T-cell (primary cell): ENCODE measurements around the gene KRTAP10-8. TPM values are rescaled to one million over a fixed set of nuclear protein-coding genes. Genes with fewer than 3 reads are reported as not detected.
"Not testable (repeated sequence)": the region's sequence is repeated elsewhere in the genome, so short reads cannot be mapped to it uniquely, and the experiment has no call there.

Experiments used
- ATAC-seq, 4 experiments: fragments of 200-7000 bp in 3 of 4; fragments of 150-1000 bp in 1 of 4; cut with Tn5 transposase; replicated peaks in 1 of 4; 1 replicate in 3 of 4; 2 replicates in 1 of 4; pipeline ENCODE4 v1.10.0; 2021; ENCODE audit warnings: moderate library complexity in 3 of 4, mild to moderate bottlenecking in 2 of 4, moderate number of reproducible peaks in 1 of 4
- CTCF ChIA-PET, 2 donors: fragments of 300-600 bp; sonication (Branson Sonifier 250); formaldehyde crosslinking; loops; one replicate each; lab custom pipeline; 2022; ENCODE audit warnings: antibody characterized with exemption in 2 of 2; lab: Charles Lee
- POLR2A ChIA-PET, 2 donors: fragments of 300-600 bp; sonication (Branson Sonifier 250); formaldehyde crosslinking; loops; one replicate each; lab custom pipeline; 2022; ENCODE audit warnings: antibody characterized with exemption in 2 of 2; lab: Charles Lee
- DNase-seq, 35 experiments: peaks; one replicate each; pipeline versions ENCODE4 v3.0.0 to v3.0.0-alpha.2; 2013 to 2023
- H3K27ac ChIP-seq: one replicate; pipeline ENCODE4 v1.5.1; 2013; ENCODE audit warnings: low read length
- H3K27me3 ChIP-seq, 2 experiments: replicated peaks in 1 of 2; 1 replicate in 1 of 2; 2 replicates in 1 of 2; pipeline versions ENCODE4 v1.6.1 to v1.7.0; 2013; ENCODE audit warnings: low read length in 1 of 2, mixed read lengths in 1 of 2; ENCODE audit not compliant: control insufficient read depth in 2 of 2, insufficient read depth in 2 of 2; ENCODE audit errors: extremely low read depth in 1 of 2
- H3K36me3 ChIP-seq, 2 donors: 1 replicate in 1 of 2; 2 replicates in 1 of 2; pipeline versions ENCODE4 v1.6.1 to v1.7.0; 2013; ENCODE audit warnings: low read length in 1 of 2; ENCODE audit not compliant: control insufficient read depth in 2 of 2, insufficient read depth in 1 of 2; ENCODE audit errors: extremely low read depth in 1 of 2
- H3K4me1 ChIP-seq, 2 experiments: 1 replicate in 1 of 2; 2 replicates in 1 of 2; pipeline versions ENCODE4 v1.6.1 to v1.7.0; 2013; ENCODE audit warnings: low read length in 2 of 2, mixed read lengths in 1 of 2; ENCODE audit not compliant: insufficient read depth in 2 of 2, control insufficient read depth in 1 of 2; ENCODE audit errors: extremely low read depth in 1 of 2
- H3K4me3 ChIP-seq, 2 donors: 1 replicate in 1 of 2; 2 replicates in 1 of 2; pipeline versions ENCODE4 v1.5.1 to v1.7.0; 2013; ENCODE audit warnings: mild to moderate bottlenecking in 2 of 2, low read length in 1 of 2, moderate library complexity in 1 of 2; ENCODE audit not compliant: control insufficient read depth in 1 of 2; ENCODE audit errors: extremely low read depth in 1 of 2
- H3K9me3 ChIP-seq: 2 replicates; pipeline ENCODE4 v1.7.0; 2013
- H3K27ac Mint-ChIP-seq, 2 donors: one replicate each; pipeline ENCODE4 v1.8.0; 2020 to 2021; ENCODE audit warnings: mild to moderate bottlenecking in 2 of 2, mixed read lengths in 2 of 2
- H3K27me3 Mint-ChIP-seq, 2 donors: one replicate each; pipeline ENCODE4 v1.8.0; 2021 to 2022; ENCODE audit warnings: mixed read lengths in 2 of 2
- H3K36me3 Mint-ChIP-seq: one replicate; pipeline ENCODE4 v1.8.0; 2021; ENCODE audit warnings: mixed read lengths
- H3K4me1 Mint-ChIP-seq, 3 donors: one replicate each; pipeline ENCODE4 v1.8.0; 2020 to 2022; ENCODE audit warnings: mixed read lengths in 3 of 3, mild to moderate bottlenecking in 1 of 3
- H3K4me3 Mint-ChIP-seq, 3 donors: one replicate each; pipeline ENCODE4 v1.8.0; 2020 to 2022; ENCODE audit warnings: mild to moderate bottlenecking in 3 of 3, mixed read lengths in 3 of 3, moderate library complexity in 3 of 3
- H3K9me3 Mint-ChIP-seq, 3 donors: one replicate each; pipeline ENCODE4 v1.8.0; 2020 to 2022; ENCODE audit warnings: mixed read lengths in 3 of 3
- WGBS: methylation state at CpG from one replicate; pipeline ENCODE4 v1.1.5; 2013; ENCODE audit warnings: missing lambda C conversion rate; ENCODE audit not compliant: insufficient coverage; 5-methylcytosine and 5-hydroxymethylcytosine counted together
- total RNA-seq, 35 experiments: library from RNA in 6 of 35; stranded (reverse) in 6 of 35; fragments of 120-200 nt in 1 of 35; gene quantifications; one replicate each; pipeline versions ENCODE4 v1.2.1 to v1.2.4 and lab custom pipeline; 2013 to 2026

Gene KRTAP10-8
- total RNA-seq, 5 donors from 2014 or later (not counting 1 experiment from before 2014, with no cell fraction given), result not detected

DNA sequence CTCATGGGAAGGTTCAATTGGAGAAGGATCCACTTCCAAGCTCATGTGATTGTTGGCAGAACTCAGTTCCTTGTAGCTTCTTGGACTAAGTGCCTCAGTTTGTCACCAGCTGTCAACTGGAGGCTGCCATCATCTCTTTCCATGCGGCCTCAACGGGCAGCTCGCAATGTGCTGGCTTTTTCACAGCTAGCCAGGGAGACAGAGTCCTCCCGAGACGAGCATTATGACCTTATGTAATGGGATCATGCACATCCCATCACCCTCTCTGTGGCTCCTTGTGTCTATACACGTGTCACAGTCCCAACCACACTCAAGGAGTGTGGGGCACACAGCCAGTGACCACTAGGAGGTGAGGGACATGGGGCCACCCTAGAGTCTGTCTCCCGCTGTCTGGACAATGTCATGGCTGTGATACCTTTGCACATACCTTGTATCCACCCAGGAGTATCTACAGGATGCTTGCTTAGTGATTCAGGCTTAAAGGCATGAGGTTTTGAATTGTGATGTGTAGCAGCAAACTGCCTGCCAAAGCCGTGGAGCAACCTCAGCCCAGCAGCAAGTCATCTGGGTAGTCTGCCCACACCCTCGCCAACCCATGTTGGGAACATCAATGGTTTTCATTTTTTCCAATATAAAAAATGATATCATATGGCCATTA, 15.7 kb upstream of the KRTAP10-8 start:
- peaks cover 3 to 11% of the 10 kb centered on the region in 2 donors for H3K27me3 Mint-ChIP-seq
- no peak overlapping the region for H3K27ac ChIP-seq
- CTCF ChIA-PET, result no interaction called here
- peaks cover 5 to 10% (median 6%) of the 10 kb centered on the region in 3 donors for H3K9me3 Mint-ChIP-seq
- no peak for ATAC-seq
- H3K36me3 Mint-ChIP-seq, result peaks cover 3% of the 10 kb centered on the region
- H3K27ac Mint-ChIP-seq, result no peak overlapping the region
- no peaks in the 10 kb centered on the region for H3K36me3 ChIP-seq
- no peak overlapping the region for H3K4me3 ChIP-seq
- 73% methylated on average over 6 of the region's 9 CpGs for WGBS
- no peak overlapping the region for H3K4me3 Mint-ChIP-seq
- H3K27me3 ChIP-seq, result peaks cover 0 to 14% of the 10 kb centered on the region in 2 experiments
- POLR2A ChIA-PET, result no interaction called here
- H3K4me1 Mint-ChIP-seq, result peaks cover 0 to 2% (median 0%) of the 10 kb centered on the region in 3 donors
- H3K9me3 ChIP-seq, result no peaks in the 10 kb centered on the region
- no peak for DNase-seq
- peaks cover 0 to 2% of the 10 kb centered on the region in 2 experiments for H3K4me1 ChIP-seq

DNA sequence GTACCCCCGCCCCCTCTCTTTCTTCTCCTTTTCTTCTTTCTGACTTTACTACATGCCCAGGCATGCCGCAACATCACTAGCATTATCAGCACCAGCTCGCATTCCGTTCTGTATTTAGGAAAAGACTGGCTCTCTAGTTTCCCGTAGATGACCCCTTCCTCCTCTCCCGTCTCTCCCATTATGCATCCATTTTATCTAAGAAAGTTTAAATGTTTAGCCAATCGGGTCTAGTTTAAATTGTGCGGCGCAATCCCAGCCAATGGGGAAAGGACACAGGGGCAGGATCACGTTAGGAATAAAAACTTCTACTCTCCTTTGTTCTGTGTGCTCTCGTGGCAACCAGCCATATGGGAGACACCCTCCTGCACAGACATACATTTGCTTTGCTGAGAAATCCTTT, 13.8 kb upstream of the KRTAP10-8 start:
- H3K4me1 ChIP-seq, result peaks cover 0 to 2% of the 10 kb centered on the region in 2 experiments
- no peak overlapping the region for H3K4me3 Mint-ChIP-seq
- ChIA-PET CTCF (no interaction called here), POLR2A (no interaction called here)
- H3K36me3 ChIP-seq, result no peaks in the 10 kb centered on the region
- peaks cover 0 to 13% of the 10 kb centered on the region in 2 donors for H3K27me3 Mint-ChIP-seq
- H3K4me3 ChIP-seq, result no peak overlapping the region
- 74% methylated on average over 4 of the region's 11 CpGs for WGBS
- no peaks in the 10 kb centered on the region for H3K9me3 ChIP-seq
- peaks cover 5 to 10% (median 6%) of the 10 kb centered on the region in 3 donors for H3K9me3 Mint-ChIP-seq
- H3K27ac ChIP-seq, result no peak overlapping the region
- no peak overlapping the region for H3K27ac Mint-ChIP-seq
- peaks cover 0 to 21% of the 10 kb centered on the region in 2 experiments for H3K27me3 ChIP-seq
- H3K36me3 Mint-ChIP-seq, result peaks cover 3% of the 10 kb centered on the region
- H3K4me1 Mint-ChIP-seq, result peaks cover 0 to 5% (median 2%) of the 10 kb centered on the region in 3 donors
- DNase-seq (no peak), ATAC-seq (no peak)

GRCh38 chr21:44599264-44600029, 12.4 kb upstream of the KRTAP10-8 start:
- peaks cover 5 to 10% (median 6%) of the 10 kb centered on the region in 3 donors for H3K9me3 Mint-ChIP-seq
- DNase-seq, result no peak
- ATAC-seq, result no peak
- H3K27ac ChIP-seq, result no peak overlapping the region
- H3K27me3 Mint-ChIP-seq, result peaks cover 0 to 10% of the 10 kb centered on the region in 2 donors
- H3K36me3 Mint-ChIP-seq, result peaks cover 3% of the 10 kb centered on the region
- H3K27ac Mint-ChIP-seq, result no peak overlapping the region
- ChIA-PET CTCF (no interaction called here), POLR2A (no interaction called here)
- no peaks in the 10 kb centered on the region for H3K36me3 ChIP-seq
- peaks cover 0 to 28% of the 10 kb centered on the region in 2 experiments for H3K27me3 ChIP-seq
- peaks cover 0 to 5% (median 0%) of the 10 kb centered on the region in 3 donors for H3K4me1 Mint-ChIP-seq
- no peak overlapping the region for H3K4me3 Mint-ChIP-seq
- WGBS, result 90% methylated on average over 5 of the region's 8 CpGs
- no peak overlapping the region for H3K4me3 ChIP-seq
- H3K4me1 ChIP-seq, result no peaks in the 10 kb centered on the region
- no peaks in the 10 kb centered on the region for H3K9me3 ChIP-seq

- H3K27me3 ChIP-seq, result peaks cover 0 to 28% of the 10 kb centered on the region in 2 experiments
- DNase-seq, H3K4me3 Mint-ChIP-seq, POLR2A ChIA-PET, H3K27ac ChIP-seq, H3K27ac Mint-ChIP-seq, H3K36me3 ChIP-seq, ATAC-seq, CTCF ChIA-PET, H3K4me3 ChIP-seq, H3K9me3 ChIP-seq, H3K36me3 Mint-ChIP-seq, H3K4me1 Mint-ChIP-seq, H3K4me1 ChIP-seq: not testable (repeated sequence)
- 85% methylated on average over 10 of the region's 23 CpGs for WGBS
- H3K9me3 Mint-ChIP-seq, result peaks cover 5 to 10% (median 6%) of the 10 kb centered on the region in 3 donors
- H3K27me3 Mint-ChIP-seq, result peaks cover 0 to 11% of the 10 kb centered on the region in 2 donors
These were observed 11.5 kb upstream of the KRTAP10-8 start, which contains the start of gene KRTAP10-7 for GRCh38 chr21:44600118-44600978. Gene KRTAP10-7 (plus strand): TSS chr21:44600597. CDS start chr21:44600622, 25 bp downstream.

DNA sequence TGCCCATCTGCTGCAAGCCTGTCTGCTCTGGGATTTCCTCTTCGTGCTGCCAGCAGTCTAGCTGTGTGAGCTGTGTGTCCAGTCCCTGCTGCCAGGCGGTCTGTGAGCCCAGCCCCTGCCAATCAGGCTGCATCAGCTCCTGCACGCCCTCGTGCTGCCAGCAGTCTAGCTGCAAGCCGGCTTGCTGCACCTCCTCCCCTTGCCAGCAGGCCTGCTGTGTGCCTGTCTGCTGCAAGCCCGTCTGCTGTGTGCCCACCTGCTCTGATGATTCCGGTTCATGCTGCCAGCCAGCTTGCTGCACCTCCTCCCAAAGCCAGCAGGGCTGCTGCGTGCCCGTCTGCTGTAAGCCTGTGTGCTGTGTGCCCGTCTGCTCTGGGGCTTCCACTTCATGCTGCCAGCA, 10.8 kb upstream of the KRTAP10-8 start:
- H3K36me3 ChIP-seq, H3K4me3 Mint-ChIP-seq, H3K9me3 ChIP-seq, H3K4me1 Mint-ChIP-seq, H3K27ac Mint-ChIP-seq, ATAC-seq, H3K36me3 Mint-ChIP-seq, H3K4me3 ChIP-seq, DNase-seq, CTCF ChIA-PET, H3K4me1 ChIP-seq, H3K27ac ChIP-seq, POLR2A ChIA-PET: not testable (repeated sequence)
- H3K27me3 ChIP-seq, result peaks cover 0 to 28% of the 10 kb centered on the region in 2 experiments
- WGBS, result 70% methylated on average over 9 of the region's 10 CpGs
- peaks cover 0 to 15% of the 10 kb centered on the region in 2 donors for H3K27me3 Mint-ChIP-seq
- H3K9me3 Mint-ChIP-seq, result peaks cover 5 to 10% (median 6%) of the 10 kb centered on the region in 3 donors
